ENCODE results near the gene ZNF737. TPM values are rescaled to one million over a fixed set of nuclear protein-coding genes. Genes with fewer than 3 reads are reported as not detected.
"Not testable (repeated sequence)": the region's sequence is repeated elsewhere in the genome, so short reads cannot be mapped to it uniquely, and the experiment has no call there.

ZNF737 gene
- total RNA-seq: 11.3 TPM
- 10 to 100 TPM in 2 of 4 donors, 1 to 10 TPM in 2; 6.2 to 17.6 (median 12.3) TPM for polyA plus RNA-seq

DNA sequence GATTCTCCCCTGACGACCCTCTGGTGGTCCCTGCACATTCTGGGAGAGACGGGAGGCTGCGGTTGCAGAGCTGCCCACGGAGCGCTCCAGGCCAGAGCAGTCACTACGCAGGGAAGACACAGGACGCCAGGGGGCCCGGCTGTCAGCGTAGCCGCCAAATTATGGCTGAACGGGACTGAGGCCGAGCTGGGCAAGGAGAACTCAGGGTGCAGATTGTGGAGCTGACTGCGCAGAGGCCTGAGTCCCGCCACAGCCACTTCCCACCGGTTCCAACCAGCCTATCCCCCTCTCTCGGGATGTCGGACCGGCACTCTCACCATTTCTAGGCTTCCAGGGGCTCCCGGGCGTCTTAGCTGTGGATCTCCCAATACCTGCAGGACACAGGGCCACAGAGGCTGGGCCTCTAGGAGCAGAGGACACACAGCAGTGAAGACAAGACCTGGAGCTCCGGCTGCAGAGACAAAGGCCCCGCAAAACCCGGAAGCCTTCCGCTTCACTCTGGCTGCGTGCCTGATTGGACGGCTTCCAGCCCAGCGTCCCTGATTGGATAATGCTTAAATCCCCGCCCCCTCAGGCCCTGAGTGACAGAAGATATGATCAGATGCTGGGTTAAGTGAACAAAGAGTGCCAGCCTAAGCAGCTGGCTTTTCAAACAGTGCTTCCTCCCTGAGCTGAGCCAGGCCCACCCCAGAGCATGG, at the start of gene ZNF737:
Gene ZNF737, minus strand, starts transcription at position 461 of the 698 bp plus-strand sequence. Its CDS starts 141 bp downstream, at position 320.
- peak within 1 kb of the TSS; percentile 82 for H3K4me3 ChIP-seq (ENCODE audit: low read depth, low read length)
- Mint-ChIP-seq H3K27ac (peak within 1 kb of the TSS; percentile 95 to 100 (median 99)), H3K4me3 (peak within 1 kb of the TSS; percentile 97 to 100 (median 99))

DNA sequence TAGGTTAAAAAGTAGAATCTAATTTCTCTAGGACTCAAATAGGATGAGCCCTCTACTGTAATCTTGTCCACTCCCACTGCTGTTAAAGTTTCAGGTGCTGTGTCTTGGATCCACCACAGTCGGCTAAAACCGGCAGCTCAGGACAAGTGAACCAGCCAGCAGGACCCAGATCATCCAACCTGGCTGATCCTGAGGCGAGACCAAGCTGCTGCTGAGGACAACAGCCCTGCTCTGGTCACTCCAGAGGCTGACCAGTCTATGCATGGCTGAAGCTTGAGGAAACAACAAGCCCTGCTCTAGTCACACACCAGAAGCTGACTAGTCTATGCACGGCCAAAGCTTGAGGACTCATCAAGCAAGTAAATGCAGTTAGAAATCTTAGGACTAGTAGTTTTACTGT, 49.4 kb upstream of the ZNF737 start:
- H3K36me3 ChIP-seq (ENCODE audit: control insufficient read depth, insufficient read depth, low read length); ATAC-seq (ENCODE audit: low read depth in 2 of 2); H3K27me3 Mint-ChIP-seq; H3K4me3 ChIP-seq (ENCODE audit: low read depth, low read length); DNase-seq; H3K4me1 ChIP-seq (ENCODE audit: control insufficient read depth, insufficient read depth, low read length, poor library complexity, severe bottlenecking); H3K27me3 ChIP-seq (ENCODE audit: control insufficient read depth, insufficient read depth, low read length); H3K4me1 Mint-ChIP-seq; H3K4me3 Mint-ChIP-seq; H3K27ac Mint-ChIP-seq; H3K27ac ChIP-seq (ENCODE audit: insufficient read depth, low read length, poor library complexity, severe bottlenecking); H3K36me3 Mint-ChIP-seq: not testable (repeated sequence)
- peaks cover 0 to 57% (median 12%) of the 10 kb centered on the region in 7 donors for H3K9me3 Mint-ChIP-seq
- H3K9me3 ChIP-seq (ENCODE audit: control insufficient read depth in 2 of 2, low read length in 2 of 2): peaks cover 20 to 66% of the 10 kb centered on the region in 2 experiments

More for the DNA sequence above, at the start of gene ZNF737:
- Histone ChIP-seq H3K4me1 (ENCODE audit: control insufficient read depth, insufficient read depth, low read length, poor library complexity, severe bottlenecking) (peaks cover 9% of the 10 kb centered on the region), H3K36me3 (ENCODE audit: control insufficient read depth, insufficient read depth, low read length) (peaks cover 18% of the 10 kb centered on the region), H3K9me3 (ENCODE audit: control insufficient read depth in 2 of 2, low read length in 2 of 2) (peaks cover 23 to 42% of the 10 kb centered on the region in 2 experiments), H3K27me3 (ENCODE audit: control insufficient read depth, insufficient read depth, low read length) (no peaks in the 10 kb centered on the region), H3K27ac (ENCODE audit: insufficient read depth, low read length, poor library complexity, severe bottlenecking) (peak within 1 kb of the TSS; percentile 78)
- peak; percentile 97 to 98 for ATAC-seq (ENCODE audit: low read depth in 2 of 2)
- no peaks in the 10 kb centered on the region for H3K27me3 Mint-ChIP-seq
- H3K36me3 Mint-ChIP-seq: peaks cover 27% of the 10 kb centered on the region
- H3K4me1 Mint-ChIP-seq: peaks cover 2 to 38% (median 12%) of the 10 kb centered on the region in 4 donors
- peak; percentile 79 to 95 (median 91) for DNase-seq
- peaks cover 4 to 43% (median 24%) of the 10 kb centered on the region in 7 donors for H3K9me3 Mint-ChIP-seq

- H3K9me3 ChIP-seq (ENCODE audit: control insufficient read depth in 2 of 2, low read length in 2 of 2): peaks cover 10 to 64% of the 10 kb centered on the region in 2 experiments
- no peak overlapping the region for H3K27ac ChIP-seq (ENCODE audit: insufficient read depth, low read length, poor library complexity, severe bottlenecking)
- H3K36me3 Mint-ChIP-seq: no peaks in the 10 kb centered on the region
- no peak for DNase-seq
- ATAC-seq (ENCODE audit: low read depth in 2 of 2): no peak
- H3K4me1 Mint-ChIP-seq: peaks cover 0 to 7% (median 0%) of the 10 kb centered on the region in 4 donors
- H3K27me3 ChIP-seq (ENCODE audit: control insufficient read depth, insufficient read depth, low read length): no peaks in the 10 kb centered on the region
- H3K27ac Mint-ChIP-seq: no peak overlapping the region
- H3K36me3 ChIP-seq (ENCODE audit: control insufficient read depth, insufficient read depth, low read length): no peaks in the 10 kb centered on the region
- peaks cover 0 to 50% (median 15%) of the 10 kb centered on the region in 7 donors for H3K9me3 Mint-ChIP-seq
- H3K4me1 ChIP-seq (ENCODE audit: control insufficient read depth, insufficient read depth, low read length, poor library complexity, severe bottlenecking): no peaks in the 10 kb centered on the region
- H3K4me3 Mint-ChIP-seq: peak overlapping the region in 1 of 4 donors; percentile 15
- peaks cover 4% of the 10 kb centered on the region for H3K27me3 Mint-ChIP-seq
- H3K4me3 ChIP-seq (ENCODE audit: low read depth, low read length): no peak overlapping the region
These were observed 47.2 kb upstream of the ZNF737 start for GRCh38 chr19:20612711-20613316.

DNA sequence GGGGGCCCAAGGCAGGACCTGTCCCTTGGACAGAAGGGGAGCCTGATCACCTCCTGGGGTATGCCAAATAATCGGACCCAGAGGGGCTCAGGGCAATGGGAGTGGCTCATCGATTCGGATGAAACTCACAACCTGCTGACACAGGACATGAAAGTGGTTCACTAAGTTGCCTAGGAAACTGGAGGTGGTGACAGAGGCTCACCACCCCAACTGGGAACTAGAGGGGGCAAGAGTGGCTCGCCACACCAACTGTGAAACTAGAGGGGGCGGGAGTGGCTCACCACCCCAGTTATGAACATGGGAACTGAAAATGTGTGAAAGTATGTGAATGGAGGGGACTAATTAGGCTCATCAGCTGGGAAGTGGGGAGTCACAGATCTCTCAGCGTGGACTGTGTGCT, 46.3 kb upstream of the ZNF737 start:
- Histone ChIP-seq H3K36me3 (ENCODE audit: control insufficient read depth, insufficient read depth, low read length) (no peaks in the 10 kb centered on the region), H3K4me3 (ENCODE audit: low read depth, low read length) (no peak overlapping the region), H3K4me1 (ENCODE audit: control insufficient read depth, insufficient read depth, low read length, poor library complexity, severe bottlenecking) (no peaks in the 10 kb centered on the region), H3K27ac (ENCODE audit: insufficient read depth, low read length, poor library complexity, severe bottlenecking) (no peak overlapping the region), H3K9me3 (ENCODE audit: control insufficient read depth in 2 of 2, low read length in 2 of 2) (peaks cover 10 to 55% of the 10 kb centered on the region in 2 experiments), H3K27me3 (ENCODE audit: control insufficient read depth, insufficient read depth, low read length) (no peaks in the 10 kb centered on the region)
- DNase-seq (no peak), ATAC-seq (ENCODE audit: low read depth in 2 of 2) (no peak)
- Mint-ChIP-seq H3K4me3 (peak overlapping the region in 1 of 4 donors; percentile 30), H3K9me3 (peaks cover 0 to 45% (median 18%) of the 10 kb centered on the region in 7 donors), H3K36me3 (no peaks in the 10 kb centered on the region), H3K4me1 (peaks cover 0 to 7% (median 0%) of the 10 kb centered on the region in 4 donors), H3K27ac (no peak overlapping the region), H3K27me3 (peaks cover 4% of the 10 kb centered on the region)

DNA sequence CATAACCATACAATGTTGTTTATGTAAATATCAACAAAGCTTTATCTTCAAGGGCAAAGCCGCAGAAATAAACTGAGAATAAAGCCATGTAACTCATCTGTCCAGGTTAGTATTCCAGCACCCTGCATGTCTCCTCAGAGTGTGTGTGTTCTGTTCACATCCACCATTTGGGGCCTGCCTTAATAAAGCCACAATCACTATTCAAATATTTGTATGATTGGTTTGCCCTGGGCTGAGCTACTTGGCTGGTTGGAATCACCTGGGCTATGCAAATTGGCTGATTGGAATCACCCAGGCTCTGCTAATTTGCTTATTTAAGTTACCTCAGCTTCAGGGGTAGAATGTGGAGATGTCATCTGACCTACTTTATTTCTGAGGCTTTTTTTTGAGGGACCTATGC, 42.4 kb upstream of the ZNF737 start:
- Mint-ChIP-seq H3K36me3 (no peaks in the 10 kb centered on the region), H3K4me3 (no peak overlapping the region), H3K9me3 (peaks cover 3 to 30% (median 22%) of the 10 kb centered on the region in 7 donors), H3K27me3 (no peaks in the 10 kb centered on the region), H3K27ac (no peak overlapping the region), H3K4me1 (peaks cover 0 to 7% (median 0%) of the 10 kb centered on the region in 4 donors)
- DNase-seq (no peak), ATAC-seq (ENCODE audit: low read depth in 2 of 2) (no peak)
- no peak overlapping the region for H3K4me3 ChIP-seq (ENCODE audit: low read depth, low read length)
- peaks cover 4 to 22% of the 10 kb centered on the region in 2 experiments for H3K9me3 ChIP-seq (ENCODE audit: control insufficient read depth in 2 of 2, low read length in 2 of 2)
- no peak overlapping the region for H3K27ac ChIP-seq (ENCODE audit: insufficient read depth, low read length, poor library complexity, severe bottlenecking)
- H3K27me3 ChIP-seq (ENCODE audit: control insufficient read depth, insufficient read depth, low read length): no peaks in the 10 kb centered on the region
- H3K36me3 ChIP-seq (ENCODE audit: control insufficient read depth, insufficient read depth, low read length): no peaks in the 10 kb centered on the region
- H3K4me1 ChIP-seq (ENCODE audit: control insufficient read depth, insufficient read depth, low read length, poor library complexity, severe bottlenecking): no peaks in the 10 kb centered on the region

DNA sequence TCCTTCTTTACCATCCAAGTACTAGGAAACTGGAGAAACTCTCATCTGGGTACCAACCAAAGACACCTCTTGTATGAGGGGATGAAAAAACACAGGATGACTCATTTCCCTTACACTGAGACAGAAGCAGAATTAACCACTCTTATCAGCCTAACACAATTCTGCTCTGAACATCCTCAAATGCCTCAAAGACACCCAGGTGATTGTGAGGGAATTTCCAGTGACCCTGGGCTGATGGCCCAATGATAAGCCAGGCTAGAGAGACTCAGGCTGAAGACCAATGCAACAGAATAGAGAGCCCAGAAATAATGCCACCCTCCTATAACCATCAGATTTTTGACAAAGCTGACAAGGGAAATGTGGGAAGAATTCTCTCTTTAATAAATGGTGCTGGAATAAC, 7.0 kb downstream of the ZNF737 start:
- no peak for DNase-seq
- Mint-ChIP-seq H3K4me3 (no peak overlapping the region), H3K36me3 (peaks cover 64% of the 10 kb centered on the region), H3K27me3 (no peaks in the 10 kb centered on the region), H3K27ac (no peak overlapping the region), H3K4me1 (peaks cover 0 to 27% (median 5%) of the 10 kb centered on the region in 4 donors), H3K9me3 (peaks cover 0 to 78% (median 28%) of the 10 kb centered on the region in 7 donors)
- Histone ChIP-seq H3K4me1 (ENCODE audit: control insufficient read depth, insufficient read depth, low read length, poor library complexity, severe bottlenecking) (no peaks in the 10 kb centered on the region), H3K9me3 (ENCODE audit: control insufficient read depth in 2 of 2, low read length in 2 of 2) (peaks cover 68 to 98% of the 10 kb centered on the region in 2 experiments), H3K4me3 (ENCODE audit: low read depth, low read length) (no peak overlapping the region), H3K27me3 (ENCODE audit: control insufficient read depth, insufficient read depth, low read length) (no peaks in the 10 kb centered on the region), H3K27ac (ENCODE audit: insufficient read depth, low read length, poor library complexity, severe bottlenecking) (no peak overlapping the region), H3K36me3 (ENCODE audit: control insufficient read depth, insufficient read depth, low read length) (peaks cover 59% of the 10 kb centered on the region)
- ATAC-seq (ENCODE audit: low read depth in 2 of 2): no peak

DNA sequence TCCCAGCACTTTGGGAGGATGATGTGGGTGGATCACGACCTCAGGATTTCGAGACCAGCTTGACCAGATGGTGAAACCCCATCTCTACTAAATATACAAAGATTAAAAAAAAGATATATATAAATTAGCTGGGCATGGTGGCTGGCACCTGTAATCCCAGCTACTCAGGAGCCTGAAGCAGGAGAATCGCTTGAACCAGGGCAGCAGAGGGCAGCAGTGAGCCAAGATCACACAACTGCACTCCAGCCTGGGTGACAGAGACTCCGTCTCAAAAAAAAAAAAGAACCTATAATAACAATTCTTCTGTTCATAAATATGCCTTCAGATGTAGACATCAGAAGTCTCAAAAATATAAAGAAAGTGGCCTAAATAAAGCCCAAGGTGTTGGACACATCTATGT, 7.6 kb downstream of the ZNF737 start:
- Histone ChIP-seq H3K27ac (ENCODE audit: insufficient read depth, low read length, poor library complexity, severe bottlenecking) (no peak overlapping the region), H3K36me3 (ENCODE audit: control insufficient read depth, insufficient read depth, low read length) (peaks cover 64% of the 10 kb centered on the region), H3K4me3 (ENCODE audit: low read depth, low read length) (no peak overlapping the region), H3K27me3 (ENCODE audit: control insufficient read depth, insufficient read depth, low read length) (no peaks in the 10 kb centered on the region), H3K4me1 (ENCODE audit: control insufficient read depth, insufficient read depth, low read length, poor library complexity, severe bottlenecking) (no peaks in the 10 kb centered on the region), H3K9me3 (ENCODE audit: control insufficient read depth in 2 of 2, low read length in 2 of 2) (peaks cover 71 to 98% of the 10 kb centered on the region in 2 experiments)
- Mint-ChIP-seq H3K27me3 (no peaks in the 10 kb centered on the region), H3K27ac (no peak overlapping the region), H3K36me3 (peaks cover 68% of the 10 kb centered on the region), H3K4me3 (no peak overlapping the region), H3K4me1 (peaks cover 0 to 24% (median 5%) of the 10 kb centered on the region in 4 donors), H3K9me3 (peaks cover 0 to 81% (median 29%) of the 10 kb centered on the region in 7 donors)
- no peak for DNase-seq
- no peak for ATAC-seq (ENCODE audit: low read depth in 2 of 2)

Data from CD4-positive, CD25-positive, alpha-beta regulatory T cell (primary cell).